HCT116 (cell line): Measurements from ENCODE around the gene CHAC1. TPM values are rescaled to one million over a fixed set of nuclear protein-coding genes. Genes with fewer than 3 reads are reported as not detected.

ENCODE experiments used
- ATAC-seq: fragments of 200-7000 bp; cut with Tn5 transposase; 2 replicates; pipeline ENCODE4 v1.9.1; 2020; ENCODE audit warnings: mild to moderate bottlenecking, moderate library complexity
- BruUV-seq: library from RNA; stranded (reverse); fragments of 400-500 nt; replicated peaks from 2 replicates; lab custom pipeline; 2021; lab: Mats Ljungman, UMichigan
- CTCF ChIA-PET: fragments of 300-600 bp; sonication (Branson Sonifier 250); formaldehyde crosslinking; loops from one replicate; lab custom pipeline; 2021; ENCODE audit warnings: antibody characterized with exemption; lab: Charles Lee
- POLR2A ChIA-PET: fragments of 300-600, 350-600 bp; sonication (Branson Sonifier 250); formaldehyde crosslinking; loops from one replicate; lab custom pipeline; 2021; ENCODE audit warnings: antibody characterized with exemption; lab: Charles Lee
- RAD21 ChIA-PET, 2 experiments: fragments of 300-600 bp; sonication (Branson Sonifier 250); formaldehyde crosslinking; loops; one replicate each; lab custom pipeline; 2023; ENCODE audit warnings: low total read pairs in 2 of 2; ENCODE audit not compliant: uncharacterized antibody in 2 of 2, unreplicated experiment in 2 of 2, low non-redundant PET in 1 of 2; lab: Charles Lee
- DNase-seq: peaks from one replicate; pipeline ENCODE4 v3.0.0-alpha.2; 2010; ENCODE audit warnings: low read depth, low spot score
- H2AFZ ChIP-seq: fragments of 200-600 bp; shearing (Covaris generic), sonication (generic); 2 replicates; pipeline ENCODE4 v1.6.1; 2017; ENCODE audit warnings: low read depth, mixed run types, mixed read lengths, antibody characterized with exemption, low read length; ENCODE audit not compliant: poor library complexity, severe bottlenecking
- H3K27ac ChIP-seq: 2 replicates; pipeline ENCODE4 v1.5.1; 2012; ENCODE audit warnings: low read depth, low read length
- H3K27me3 ChIP-seq: fragments of 200-600 bp; sonication (generic); 2 replicates; pipeline ENCODE4 v1.6.1; 2016; ENCODE audit warnings: mixed run types, low read length, mixed read lengths; ENCODE audit not compliant: insufficient read depth
- H3K36me3 ChIP-seq, 2 experiments: fragments of 200-500 bp in 1 of 2; fragments of 200-600 bp in 1 of 2; sonication (Bioruptor generic) in 1 of 2; sonication (generic) in 1 of 2; 2 replicates each; pipeline versions ENCODE4 v1.5.1 to v1.6.1; 2014 to 2016; ENCODE audit warnings: low read length in 2 of 2, inconsistent platforms in 1 of 2, mixed read lengths in 1 of 2, mixed run types in 1 of 2; ENCODE audit not compliant: insufficient read depth in 2 of 2, control insufficient read depth in 1 of 2
- H3K4me1 ChIP-seq, 2 experiments: fragments of 200-600 bp in 1 of 2; sonication (generic) in 1 of 2; 2 replicates each; pipeline versions ENCODE4 v1.5.1 to v1.6.1; 2012 to 2017; ENCODE audit warnings: low read length in 2 of 2, inconsistent platforms in 1 of 2, mild to moderate bottlenecking in 1 of 2, mixed read lengths in 1 of 2, mixed run types in 1 of 2, moderate library complexity in 1 of 2; ENCODE audit not compliant: insufficient read depth in 2 of 2, control insufficient read depth in 1 of 2
- H3K4me2 ChIP-seq: fragments of 200-600 bp; sonication (generic); 2 replicates; pipeline ENCODE4 v1.6.1; 2017; ENCODE audit warnings: mixed run types, low read length, mixed read lengths
- H3K4me3 ChIP-seq, 2 experiments: fragments of 200-600 bp in 1 of 2; sonication (generic) in 1 of 2; replicated peaks in 1 of 2; 2 replicates each; pipeline ENCODE4 v1.5.1; 2011 to 2016; ENCODE audit warnings: low read length in 2 of 2, control low read depth in 1 of 2, low read depth in 1 of 2, mild to moderate bottlenecking in 1 of 2, mixed read lengths in 1 of 2, mixed run types in 1 of 2
- H3K79me2 ChIP-seq: fragments of 200-600 bp; sonication (generic); 2 replicates; pipeline ENCODE4 v1.6.1; 2017; ENCODE audit warnings: mild to moderate bottlenecking, mixed run types, low read length, moderate library complexity, mixed read lengths; ENCODE audit not compliant: insufficient read depth
- H3K9ac ChIP-seq: fragments of 200-600 bp; sonication (generic); 2 replicates; pipeline ENCODE4 v1.6.1; 2016; ENCODE audit warnings: low read length, mixed read lengths
- H3K9me2 ChIP-seq: fragments of 200-600 bp; sonication (generic), shearing (Covaris generic); 2 replicates; pipeline ENCODE4 v1.6.1; 2017; ENCODE audit warnings: mixed run types, mild to moderate bottlenecking, moderate library complexity; ENCODE audit not compliant: insufficient read depth
- H3K9me3 ChIP-seq, 2 experiments: fragments of 200-500 bp in 1 of 2; fragments of 200-600 bp in 1 of 2; sonication (Bioruptor generic) in 1 of 2; sonication (generic) in 1 of 2; 2 replicates each; pipeline ENCODE4 v1.6.1; 2014 to 2017; ENCODE audit warnings: low read length in 2 of 2, mixed read lengths in 2 of 2, inconsistent platforms in 1 of 2, low read depth in 1 of 2, mild to moderate bottlenecking in 1 of 2, mixed run types in 1 of 2, moderate library complexity in 1 of 2; ENCODE audit not compliant: control insufficient read depth in 1 of 2, insufficient read depth in 1 of 2
- H4K20me1 ChIP-seq: fragments of 200-600 bp; sonication (generic), shearing (Covaris generic); 2 replicates; pipeline ENCODE4 v1.6.1; 2017; ENCODE audit warnings: mixed run types, mild to moderate bottlenecking, moderate library complexity; ENCODE audit not compliant: insufficient read depth
- POLR2AphosphoS5 ChIP-seq: IDR thresholded peaks from 2 replicates; pipeline ENCODE4 v1.6.1; 2011; ENCODE audit warnings: mild to moderate bottlenecking, low read depth, low read length, moderate library complexity
- SP1 ChIP-seq: IDR thresholded peaks from 2 replicates; pipeline ENCODE4 v1.6.1; 2012; ENCODE audit warnings: low read depth
- SRF ChIP-seq: IDR thresholded peaks from 2 replicates; pipeline ENCODE4 v1.6.1; 2012; ENCODE audit warnings: low read depth
- ZFX ChIP-seq: fragments of 450-650 bp; IDR thresholded peaks from 2 replicates; pipeline ENCODE4 v1.6.1; 2017
- ZNF274 ChIP-seq: fragments of 200-500 bp; sonication (Bioruptor generic); IDR thresholded peaks from 2 replicates; pipeline ENCODE4 v1.6.1; 2014; ENCODE audit warnings: mild to moderate bottlenecking, low read depth, low read length, inconsistent platforms
- intact Hi-C: fragments of 100-400 bp; cut with micrococcal nuclease; formaldehyde crosslinking; loops from 2 replicates; pipeline ENCODE4 v1.10.0; 2022
- total RNA-seq: library from RNA; stranded (reverse); gene quantifications from one replicate; pipeline ENCODE4 v1.2.1, GENCODE V29; 2021; ENCODE audit not compliant: unreplicated experiment

Gene CHAC1
- total RNA-seq, 1 experiment from 2014 or later = 58.9 TPM

- ChIA-PET RAD21 (no interaction called here), CTCF (interaction anchor here (0.6 to 2.5 kb wide), 2 partner anchors 16 to 37 kb away, joined by 3 to 6 read pairs; no protein-coding TSS in a partner anchor), POLR2A (interaction anchor here (0.6 to 1.6 kb wide), 2 partner anchors 10 to 362 kb away, joined by 3 to 4 read pairs; no protein-coding TSS in a partner anchor)
- DNase-seq (no peak), ATAC-seq (no peak)
- Histone ChIP-seq H4K20me1 (no peaks in the 10 kb centered on the region), H3K36me3 (no peaks in the 10 kb centered on the region), H3K4me1 (peaks cover 18 to 31% of the 10 kb centered on the region in 2 experiments), H3K4me3 (no peak overlapping the region), H3K79me2 (no peaks in the 10 kb centered on the region), H3K9me2 (no peaks in the 10 kb centered on the region), H3K27ac (no peak overlapping the region)
- intact Hi-C loops = no loop called here
- no peak for TF ChIP-seq SP1
- TF ChIP-seq, all 23 proteins: peak for 0
- BruUV-seq = no TSS peak
- Histone ChIP-seq H2AFZ (no peak overlapping the region), H3K9me3 (no peaks in the 10 kb centered on the region), H3K9ac (no peak overlapping the region), H3K4me2 (no peak overlapping the region), H3K27me3 (no peaks in the 10 kb centered on the region)
These were observed 3.8 kb downstream of the CHAC1 start for GRCh38 chr15:40957041-40957555.

DNA sequence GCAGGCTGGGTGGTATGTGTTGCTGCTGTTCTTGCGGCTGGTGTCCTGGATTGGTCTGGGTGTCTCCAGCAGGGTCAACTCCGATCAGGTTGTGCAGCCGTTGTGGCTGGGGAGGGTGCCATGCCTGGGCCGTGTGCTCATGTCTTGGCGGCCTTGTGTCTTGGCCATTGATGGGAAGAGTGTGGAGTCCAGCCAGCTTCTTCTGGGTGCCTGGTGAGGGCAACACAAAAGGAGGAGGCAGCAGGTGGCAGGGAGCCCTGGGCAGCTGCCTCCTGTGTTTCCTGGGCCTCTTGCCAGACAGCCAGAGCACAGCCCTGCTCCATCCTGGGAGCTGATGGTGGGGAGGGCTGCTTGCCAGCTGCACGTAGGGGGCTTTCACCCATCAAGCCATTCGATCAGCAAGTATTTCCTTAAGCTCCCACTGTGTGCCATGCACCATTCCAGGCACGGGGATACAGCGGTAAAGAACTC lies 4.3 kb downstream of the CHAC1 start:
- Histone ChIP-seq H3K9ac (no peak overlapping the region), H2AFZ (no peak overlapping the region), H3K36me3 (no peaks in the 10 kb centered on the region), H3K4me3 (no peak overlapping the region), H3K4me2 (no peak overlapping the region), H3K79me2 (no peaks in the 10 kb centered on the region), H3K27me3 (no peaks in the 10 kb centered on the region), H3K9me2 (no peaks in the 10 kb centered on the region), H3K9me3 (no peaks in the 10 kb centered on the region), H3K4me1 (peaks cover 14 to 26% of the 10 kb centered on the region in 2 experiments), H4K20me1 (no peaks in the 10 kb centered on the region), H3K27ac (no peak overlapping the region; the same call in 1 of the 2 replicates)
- DNase-seq (no peak), ATAC-seq (no peak)
- peak; percentile 18; the same call in 1 of the 2 replicates for TF ChIP-seq POLR2AphosphoS5
- TF ChIP-seq ZFX = no peak
- no peak for TF ChIP-seq SRF
- no peak for TF ChIP-seq ZNF274
- intact Hi-C loops = no loop called here
- ChIA-PET RAD21 (no interaction called here), CTCF (interaction anchor here (0.6 kb wide), 1 partner anchor 37 kb away, joined by 3 read pairs; no protein-coding TSS in a partner anchor), POLR2A (interaction anchor here (1.6 kb wide), 1 partner anchor 9 kb away, joined by 4 read pairs; no protein-coding TSS in a partner anchor)
- BruUV-seq = no TSS peak
